ENCODE data around the gene ARHGAP15.

DNA sequence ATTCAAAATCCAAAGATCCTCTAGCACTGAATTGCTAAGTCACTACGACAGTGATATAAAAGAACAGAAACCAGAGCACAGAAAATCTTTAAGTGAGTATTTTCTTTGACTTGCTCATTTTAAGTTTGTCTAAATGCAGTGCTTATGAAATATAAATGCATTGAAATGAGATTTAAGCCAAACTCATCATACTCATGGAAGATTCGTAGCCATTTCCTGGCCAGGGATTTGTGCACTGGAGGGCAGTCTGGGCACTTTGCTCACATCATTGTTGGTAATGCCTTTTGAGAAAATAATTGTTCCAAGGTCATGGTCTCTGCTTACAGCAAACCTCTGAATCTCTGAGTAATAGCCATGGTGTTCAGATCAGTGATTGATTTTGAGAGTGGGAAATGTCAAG, 307.7 kb downstream of the ARHGAP15 start:
- TF ChIP-seq ZNF274 (IDR thresholded peaks at IDR 0.05; ENCODE audit: low read depth, low read length), result no peak
- TF ChIP-seq YY1 (IDR thresholded peaks at IDR 0.05; ENCODE audit: insufficient read depth, insufficient read length), result no peak

Data from NT2/D1 (cell line).